PC-3 (cell line): ENCODE data around the gene RBM20. TPM values are rescaled to one million over a fixed set of nuclear protein-coding genes. Genes with fewer than 3 reads are reported as not detected.

Experiments
- ATAC-seq: fragments of 200-7000 bp; cut with Tn5 transposase; 2 replicates; pipeline ENCODE4 v1.9.1; 2020; ENCODE audit warnings: mild to moderate bottlenecking, moderate library complexity
- BruUV-seq: library from RNA; stranded (reverse); fragments of 400-500 nt; replicated peaks from 2 replicates; lab custom pipeline; 2021; lab: Mats Ljungman, UMichigan
- CTCF ChIA-PET: fragments of 300-600 bp; sonication (Branson Sonifier 250); formaldehyde crosslinking; loops from one replicate; lab custom pipeline; 2022; ENCODE audit warnings: antibody characterized with exemption; lab: Charles Lee
- POLR2A ChIA-PET: fragments of 300-600 bp; sonication (Branson Sonifier 250); formaldehyde crosslinking; loops from one replicate; lab custom pipeline; 2022; ENCODE audit warnings: antibody characterized with exemption; ENCODE audit not compliant: unreplicated experiment; lab: Charles Lee
- DNase-seq: peaks from one replicate; pipeline ENCODE4 v3.0.0-alpha.2; 2015
- H2AFZ ChIP-seq: fragments of 300-600 bp; sonication (generic); 2 replicates; pipeline ENCODE4 v1.6.0; 2016; ENCODE audit warnings: antibody characterized with exemption, low read length
- H3F3A ChIP-seq: fragments of 300-600 bp; sonication (generic); one replicate; pipeline ENCODE4 v1.6.0; 2017; ENCODE audit warnings: antibody characterized with exemption, low read length, control low read depth, mild to moderate bottlenecking; ENCODE audit not compliant: unreplicated experiment
- H3K27ac ChIP-seq: fragments of 300-600 bp; sonication (generic); 2 replicates; pipeline ENCODE4 v1.5.1; 2016; ENCODE audit warnings: mild to moderate bottlenecking, low read length
- H3K27me3 ChIP-seq: fragments of 300-600 bp; sonication (generic); 2 replicates; pipeline ENCODE4 v1.6.1; 2016; ENCODE audit warnings: low read length, mixed read lengths
- H3K36me3 ChIP-seq: fragments of 300-600 bp; sonication (generic); 2 replicates; pipeline ENCODE4 v1.6.1; 2016; ENCODE audit warnings: low read depth, mixed run types, low read length, mixed read lengths
- H3K4me1 ChIP-seq: fragments of 300-600 bp; sonication (generic); 2 replicates; pipeline ENCODE4 v1.5.1; 2016; ENCODE audit warnings: low read length; ENCODE audit not compliant: insufficient read depth
- H3K4me2 ChIP-seq: fragments of 300-600 bp; sonication (generic); 2 replicates; pipeline ENCODE4 v1.6.0; 2016; ENCODE audit warnings: low read length
- H3K4me3 ChIP-seq: fragments of 300-600 bp; sonication (generic); 2 replicates; pipeline ENCODE4 v1.5.1; 2016; ENCODE audit warnings: mild to moderate bottlenecking, low read length, mixed read lengths
- H3K79me2 ChIP-seq: fragments of 300-600 bp; sonication (generic); 2 replicates; pipeline ENCODE4 v1.6.1; 2017; ENCODE audit warnings: low read length, mixed read lengths
- H3K9ac ChIP-seq: fragments of 300-600 bp; sonication (generic); 2 replicates; pipeline ENCODE4 v1.6.0; 2016; ENCODE audit warnings: mild to moderate bottlenecking, low read length
- H3K9me2 ChIP-seq: fragments of 300-600 bp; sonication (generic); replicated peaks from 2 replicates; pipeline ENCODE4 v1.6.1; 2016; ENCODE audit warnings: mixed run types, low read length, mixed read lengths
- H3K9me3 ChIP-seq: fragments of 300-600 bp; sonication (generic); 2 replicates; pipeline ENCODE4 v1.6.1; 2016; ENCODE audit warnings: low read length, mixed read lengths
- H4K20me1 ChIP-seq: fragments of 300-600 bp; sonication (generic); 2 replicates; pipeline ENCODE4 v1.6.1; 2016; ENCODE audit warnings: low read length, mixed read lengths
- EZH2 ChIP-seq: fragments of 300-600 bp; sonication (generic); IDR thresholded peaks from one replicate; pipeline ENCODE4 v1.6.1; 2017; ENCODE audit warnings: antibody characterized with exemption, mild to moderate bottlenecking, low read length; ENCODE audit not compliant: unreplicated experiment
- EZH2phosphoT487 ChIP-seq: fragments of 300-600 bp; sonication (generic); IDR thresholded peaks from 2 replicates; pipeline ENCODE4 v1.6.1; 2018; ENCODE audit warnings: mild to moderate bottlenecking, antibody characterized with exemption, low read length, borderline replicate concordance
- intact Hi-C: fragments of 100-400 bp; cut with micrococcal nuclease; formaldehyde crosslinking; loops from 2 replicates; pipeline ENCODE4 v1.9.0; 2023
- total RNA-seq: library from RNA; depleted of rRNA; stranded (reverse); fragments of >200 nt; gene quantifications from 2 replicates; pipeline ENCODE4 v1.2.3, GENCODE V29; 2014
- TF ChIP-seq, protein P1 (sequence below): fragments of 300-600 bp; sonication (generic); conservative IDR thresholded peaks from 2 replicates; pipeline ENCODE4 v1.5.1; 2017; ENCODE audit warnings: antibody characterized with exemption, low read depth, mild to moderate bottlenecking, low read length

Gene RBM20
- total RNA-seq, 1 experiment from 2014 or later, result 0.40 TPM

DNA sequence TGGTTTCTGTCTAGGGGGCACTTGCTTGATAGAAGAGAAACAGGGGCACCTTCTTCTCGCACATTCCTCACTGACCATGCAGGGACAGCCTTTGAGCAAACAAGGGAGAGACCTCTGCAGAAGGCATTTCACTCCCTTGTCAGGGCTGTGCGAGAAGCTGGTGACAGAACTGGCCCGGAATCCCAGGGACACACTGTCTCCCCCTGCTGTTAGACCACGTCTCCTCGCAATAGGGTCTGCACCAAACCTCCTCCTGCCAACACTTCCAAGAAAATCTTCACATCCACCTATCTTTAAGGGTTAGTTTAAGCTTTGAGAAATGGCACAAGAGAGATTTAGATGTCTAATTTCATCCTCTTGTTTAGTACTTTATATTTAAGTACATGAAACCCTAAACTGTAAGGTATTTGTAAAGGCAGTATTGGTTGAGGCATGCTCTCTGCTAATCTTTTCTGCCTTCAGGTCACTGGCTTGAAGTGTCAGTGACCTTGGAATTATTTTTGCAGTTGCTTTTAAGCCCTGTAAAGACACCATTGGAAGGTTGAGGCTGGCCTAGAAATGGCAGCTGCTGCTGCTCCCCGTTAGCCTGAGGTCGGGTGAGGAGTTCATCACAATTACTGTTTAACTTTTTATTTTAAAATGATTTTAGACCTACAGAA, 37.0 kb downstream of the RBM20 start:
- TF ChIP-seq EZH2phosphoT487 (no peak), EZH2 (no peak)
- TF ChIP-seq, protein P1, sequence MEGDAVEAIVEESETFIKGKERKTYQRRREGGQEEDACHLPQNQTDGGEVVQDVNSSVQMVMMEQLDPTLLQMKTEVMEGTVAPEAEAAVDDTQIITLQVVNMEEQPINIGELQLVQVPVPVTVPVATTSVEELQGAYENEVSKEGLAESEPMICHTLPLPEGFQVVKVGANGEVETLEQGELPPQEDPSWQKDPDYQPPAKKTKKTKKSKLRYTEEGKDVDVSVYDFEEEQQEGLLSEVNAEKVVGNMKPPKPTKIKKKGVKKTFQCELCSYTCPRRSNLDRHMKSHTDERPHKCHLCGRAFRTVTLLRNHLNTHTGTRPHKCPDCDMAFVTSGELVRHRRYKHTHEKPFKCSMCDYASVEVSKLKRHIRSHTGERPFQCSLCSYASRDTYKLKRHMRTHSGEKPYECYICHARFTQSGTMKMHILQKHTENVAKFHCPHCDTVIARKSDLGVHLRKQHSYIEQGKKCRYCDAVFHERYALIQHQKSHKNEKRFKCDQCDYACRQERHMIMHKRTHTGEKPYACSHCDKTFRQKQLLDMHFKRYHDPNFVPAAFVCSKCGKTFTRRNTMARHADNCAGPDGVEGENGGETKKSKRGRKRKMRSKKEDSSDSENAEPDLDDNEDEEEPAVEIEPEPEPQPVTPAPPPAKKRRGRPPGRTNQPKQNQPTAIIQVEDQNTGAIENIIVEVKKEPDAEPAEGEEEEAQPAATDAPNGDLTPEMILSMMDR, result peak; percentile 52
- ChIA-PET POLR2A (no interaction called here), CTCF (no interaction called here)
- Histone ChIP-seq H2AFZ (no peak overlapping the region), H3K36me3 (no peaks in the 10 kb centered on the region), H4K20me1 (no peaks in the 10 kb centered on the region), H3K27ac (no peak overlapping the region), H3K79me2 (no peaks in the 10 kb centered on the region), H3K4me2 (no peak overlapping the region), H3F3A (no peaks in the 10 kb centered on the region), H3K4me3 (no peak overlapping the region), H3K9ac (no peak overlapping the region), H3K9me3 (no peaks in the 10 kb centered on the region), H3K27me3 (no peaks in the 10 kb centered on the region), H3K4me1 (no peaks in the 10 kb centered on the region), H3K9me2 (no peaks in the 10 kb centered on the region)
- no TSS peak for BruUV-seq
- intact Hi-C loops, result loop anchor here (10.0 kb wide), 1 partner anchor 54 kb away; no protein-coding TSS in a partner anchor
- DNase-seq, result peak; percentile 37
- ATAC-seq, result no peak

DNA sequence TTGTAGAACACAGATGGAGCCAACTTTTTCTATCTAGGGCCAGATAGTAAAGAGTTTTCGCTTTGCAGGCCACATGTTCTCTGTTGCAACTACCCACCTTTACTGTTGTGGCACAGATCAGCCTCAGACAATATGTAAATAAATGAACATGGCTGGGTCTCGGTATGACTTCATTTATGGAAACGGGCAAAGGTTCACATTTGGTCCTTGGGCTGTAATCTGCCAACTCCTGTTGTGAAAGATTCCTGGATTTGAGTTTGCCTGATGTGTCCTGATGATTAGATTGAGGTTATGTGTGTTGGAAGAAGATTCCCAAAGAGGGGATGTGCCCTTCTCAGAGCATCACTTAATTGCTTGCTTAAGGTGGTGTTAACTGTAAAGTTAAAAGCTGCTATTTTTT, 38.2 kb downstream of the RBM20 start:
- no peaks in the 10 kb centered on the region for H3K27me3 ChIP-seq
- H3K27ac ChIP-seq, result no peak overlapping the region
- H3K4me1 ChIP-seq, result no peaks in the 10 kb centered on the region
- no peaks in the 10 kb centered on the region for H4K20me1 ChIP-seq
- ChIA-PET CTCF (no interaction called here), POLR2A (no interaction called here)
- no peak for ATAC-seq
- H3K4me2 ChIP-seq, result no peak overlapping the region
- intact Hi-C loops, result loop anchor here (10.0 kb wide), 1 partner anchor 52 kb away; no protein-coding TSS in a partner anchor
- H2AFZ ChIP-seq, result no peak overlapping the region
- no peak overlapping the region for H3K4me3 ChIP-seq
- no peak for DNase-seq
- no peak overlapping the region for H3K9ac ChIP-seq
- no peaks in the 10 kb centered on the region for H3K79me2 ChIP-seq
- H3K9me2 ChIP-seq, result no peaks in the 10 kb centered on the region
- no peaks in the 10 kb centered on the region for H3K36me3 ChIP-seq
- TF ChIP-seq EZH2phosphoT487, result no peak
- TF ChIP-seq, protein P1, result no peak
- TF ChIP-seq EZH2, result no peak
- no peaks in the 10 kb centered on the region for H3K9me3 ChIP-seq
- BruUV-seq, result no TSS peak
- H3F3A ChIP-seq, result no peaks in the 10 kb centered on the region

DNA sequence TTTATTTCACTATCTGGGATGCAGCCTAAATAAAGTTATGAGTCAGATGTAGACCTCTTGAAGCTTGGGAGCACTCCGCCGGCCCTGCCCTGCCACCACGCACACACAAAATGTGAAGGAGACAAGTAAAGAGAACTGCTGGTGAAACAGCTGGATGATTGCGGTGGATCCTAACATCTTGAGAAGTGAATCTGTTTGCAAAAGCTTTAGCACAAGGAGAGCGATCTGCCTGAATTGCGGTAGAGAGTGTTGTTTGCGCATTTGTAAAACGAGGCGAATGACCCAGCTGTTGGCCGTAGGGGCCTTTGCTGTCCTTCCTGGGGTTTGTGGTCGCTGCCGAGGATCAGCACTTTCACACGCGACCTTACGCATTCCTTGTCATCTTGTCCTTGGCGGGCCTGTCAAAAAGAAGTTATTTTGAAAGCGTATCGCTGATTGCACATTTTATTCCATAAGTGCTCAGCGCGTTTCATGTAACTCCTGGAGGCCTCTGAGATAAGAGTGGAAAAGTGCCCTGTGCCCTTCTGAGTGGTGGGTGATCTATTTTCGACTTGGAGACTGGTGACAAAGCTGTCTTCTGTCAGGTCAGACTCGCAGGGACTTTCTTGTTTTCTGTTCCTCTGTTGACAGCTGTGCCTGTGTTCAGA, 40.8 kb downstream of the RBM20 start:
- intact Hi-C loops, result loop anchor here (10.0 kb wide), 1 partner anchor 50 kb away; no protein-coding TSS in a partner anchor

More for the DNA sequence above, 40.8 kb downstream of the RBM20 start:
- Histone ChIP-seq H3K9ac (no peak overlapping the region), H3F3A (no peaks in the 10 kb centered on the region), H3K4me1 (no peaks in the 10 kb centered on the region), H3K4me3 (no peak overlapping the region), H3K4me2 (no peak overlapping the region), H3K27ac (no peak overlapping the region), H3K9me3 (no peaks in the 10 kb centered on the region), H3K27me3 (no peaks in the 10 kb centered on the region), H3K36me3 (no peaks in the 10 kb centered on the region), H4K20me1 (no peaks in the 10 kb centered on the region), H3K9me2 (no peaks in the 10 kb centered on the region), H3K79me2 (no peaks in the 10 kb centered on the region), H2AFZ (no peak overlapping the region)
- CTCF ChIA-PET, result no interaction called here
- DNase-seq, result no peak
- BruUV-seq, result no TSS peak
- TF ChIP-seq, protein P1, result no peak
- no peak for TF ChIP-seq EZH2
- TF ChIP-seq EZH2phosphoT487, result no peak
- ATAC-seq, result peak; percentile 69
- POLR2A ChIA-PET, result no interaction called here
